ENCODE data around the gene SMIM24. TPM values are rescaled to one million over a fixed set of nuclear protein-coding genes. Genes with fewer than 3 reads are reported as not detected.

SMIM24 gene
- total and polyA plus RNA-seq, 2 donors (not counting 1 experiment from before 2014, with no cell fraction given), result not detected

DNA sequence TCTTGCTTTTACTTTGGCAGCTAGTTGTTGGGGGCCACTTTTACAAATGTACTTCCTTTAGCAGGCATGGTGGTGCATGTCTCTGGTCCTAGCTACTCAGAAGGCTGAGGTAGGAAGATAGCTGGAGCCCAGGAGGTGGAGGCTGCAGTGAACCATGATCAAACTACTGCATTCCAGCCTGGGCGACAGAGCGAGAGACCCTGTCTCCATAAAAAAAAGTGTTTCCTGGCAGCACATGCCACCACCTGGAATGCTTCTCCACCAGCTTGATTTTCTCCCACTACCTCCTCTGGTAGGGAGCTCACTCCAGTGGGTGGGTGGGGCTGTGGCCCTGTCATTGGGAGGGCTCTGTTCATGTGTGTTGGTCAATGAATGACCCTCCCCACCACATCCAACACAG, 38.3 kb upstream of the SMIM24 start:
- no peak overlapping the region for H3K9ac ChIP-seq (ENCODE audit: low read length)
- intact Hi-C loops (cut with micrococcal nuclease), result loop anchor here (5.0 kb wide), 1 partner anchor 34 kb away; no protein-coding TSS in a partner anchor
- no peak for ATAC-seq (ENCODE audit: low read depth)
- H3K4me3 ChIP-seq (ENCODE audit: control extremely low read depth in 1 of 5, extremely low read depth in 1 of 5, insufficient read depth in 1 of 5, low read depth in 2 of 5, low read length in 4 of 5), result no peak overlapping the region
- no peak for DNase-seq
- no peaks in the 10 kb centered on the region for H3K27me3 ChIP-seq (replicated peaks in 1 of 4; ENCODE audit: control extremely low read depth in 1 of 4, control insufficient read depth in 3 of 4, insufficient read depth in 4 of 4, low read length in 3 of 4)
- H4K20me1 ChIP-seq (ENCODE audit: control insufficient read depth, insufficient read depth, low read length, poor library complexity, severe bottlenecking), result peaks cover 97% of the 10 kb centered on the region
- H2AFZ ChIP-seq (ENCODE audit: insufficient read depth, low read depth, low read length, poor library complexity, severe bottlenecking), result no peak overlapping the region
- H3K79me2 ChIP-seq (ENCODE audit: control insufficient read depth, insufficient read depth, low read length), result peaks cover 98% of the 10 kb centered on the region
- H3K36me3 ChIP-seq (replicated peaks in 1 of 2; ENCODE audit: control extremely low read depth in 1 of 2, control insufficient read depth in 1 of 2, extremely low read depth in 1 of 2, insufficient read depth in 2 of 2, low read length in 1 of 2), result peaks cover 0 to 38% of the 10 kb centered on the region in 2 experiments
- ChIA-PET POLR2A (no interaction called here), CTCF (interaction anchor here (0.8 kb wide), 1 partner anchor 85 kb away, joined by 3 read pairs; no protein-coding TSS in a partner anchor)
- no CpG with 5 or more reads among the region's 2 CpGs for WGBS (ENCODE audit: insufficient coverage)
- H3K4me2 ChIP-seq (replicated peaks; ENCODE audit: low read depth, low read length, poor library complexity, severe bottlenecking), result no peak overlapping the region
- Mint-ChIP-seq H3K27me3 (no peaks in the 10 kb centered on the region), H3K27ac (peak overlapping the region; percentile 50), H3K9me3 (ENCODE audit: insufficient read depth) (no peaks in the 10 kb centered on the region), H3K4me1 (peaks cover 44% of the 10 kb centered on the region), H3K4me3 (no peak overlapping the region)
- no peak for TF ChIP-seq EZH2 (IDR thresholded peaks at IDR 0.05; ENCODE audit: borderline replicate concordance, insufficient read depth, low read depth, low read length, poor library complexity, severe bottlenecking)
- TF ChIP-seq, protein P1, sequence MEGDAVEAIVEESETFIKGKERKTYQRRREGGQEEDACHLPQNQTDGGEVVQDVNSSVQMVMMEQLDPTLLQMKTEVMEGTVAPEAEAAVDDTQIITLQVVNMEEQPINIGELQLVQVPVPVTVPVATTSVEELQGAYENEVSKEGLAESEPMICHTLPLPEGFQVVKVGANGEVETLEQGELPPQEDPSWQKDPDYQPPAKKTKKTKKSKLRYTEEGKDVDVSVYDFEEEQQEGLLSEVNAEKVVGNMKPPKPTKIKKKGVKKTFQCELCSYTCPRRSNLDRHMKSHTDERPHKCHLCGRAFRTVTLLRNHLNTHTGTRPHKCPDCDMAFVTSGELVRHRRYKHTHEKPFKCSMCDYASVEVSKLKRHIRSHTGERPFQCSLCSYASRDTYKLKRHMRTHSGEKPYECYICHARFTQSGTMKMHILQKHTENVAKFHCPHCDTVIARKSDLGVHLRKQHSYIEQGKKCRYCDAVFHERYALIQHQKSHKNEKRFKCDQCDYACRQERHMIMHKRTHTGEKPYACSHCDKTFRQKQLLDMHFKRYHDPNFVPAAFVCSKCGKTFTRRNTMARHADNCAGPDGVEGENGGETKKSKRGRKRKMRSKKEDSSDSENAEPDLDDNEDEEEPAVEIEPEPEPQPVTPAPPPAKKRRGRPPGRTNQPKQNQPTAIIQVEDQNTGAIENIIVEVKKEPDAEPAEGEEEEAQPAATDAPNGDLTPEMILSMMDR (IDR thresholded peaks at IDR 0.05), result no peak
- H3K4me1 ChIP-seq (ENCODE audit: control insufficient read depth in 2 of 2, insufficient read depth in 2 of 2, low read length in 2 of 2), result peaks cover 10 to 31% of the 10 kb centered on the region in 2 donors
- peaks cover 0 to 5% (median 0%) of the 10 kb centered on the region in 3 donors for H3K9me3 ChIP-seq (ENCODE audit: control extremely low read depth in 1 of 3, control insufficient read depth in 2 of 3, insufficient read depth in 1 of 3, low read length in 2 of 3)
- no peak overlapping the region for H3K27ac ChIP-seq (ENCODE audit: low read length in 2 of 2)

DNA sequence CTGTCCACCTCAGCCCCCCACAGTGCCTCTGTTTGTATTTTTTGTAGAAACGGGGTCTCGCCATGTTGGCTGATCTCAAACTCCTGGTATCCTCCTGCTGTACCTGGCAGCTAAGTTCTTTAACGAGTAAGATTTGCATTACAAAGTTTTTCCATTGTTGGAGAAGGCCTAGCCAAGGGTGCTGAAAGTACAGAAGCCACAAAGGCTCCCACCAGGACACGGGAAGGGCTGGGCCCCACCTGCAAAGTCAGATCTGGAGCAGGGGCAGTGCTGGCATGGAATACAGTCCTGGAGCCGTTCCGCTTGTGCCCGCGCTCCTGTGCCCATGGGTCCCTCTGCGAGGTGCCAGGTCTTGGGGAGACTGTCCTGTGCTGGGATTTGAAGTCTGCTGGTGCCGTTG, 37.9 kb upstream of the SMIM24 start:
- Mint-ChIP-seq H3K4me3 (no peak overlapping the region), H3K4me1 (peaks cover 46% of the 10 kb centered on the region), H3K27ac (peak overlapping the region; percentile 32), H3K27me3 (no peaks in the 10 kb centered on the region), H3K9me3 (ENCODE audit: insufficient read depth) (no peaks in the 10 kb centered on the region)
- POLR2A ChIA-PET, result no interaction called here
- no peak overlapping the region for H3K4me3 ChIP-seq (ENCODE audit: control extremely low read depth in 1 of 5, extremely low read depth in 1 of 5, insufficient read depth in 1 of 5, low read depth in 2 of 5, low read length in 4 of 5)
- DNase-seq (no peak), ATAC-seq (ENCODE audit: low read depth) (no peak)
- H3K4me1 ChIP-seq (ENCODE audit: control insufficient read depth in 2 of 2, insufficient read depth in 2 of 2, low read length in 2 of 2), result peaks cover 10 to 31% of the 10 kb centered on the region in 2 donors
- no peak overlapping the region for H3K4me2 ChIP-seq (replicated peaks; ENCODE audit: low read depth, low read length, poor library complexity, severe bottlenecking)
- intact Hi-C loops (cut with micrococcal nuclease), result loop anchor here (5.0 kb wide), 1 partner anchor 34 kb away; no protein-coding TSS in a partner anchor
- peaks cover 0 to 5% (median 0%) of the 10 kb centered on the region in 3 donors for H3K9me3 ChIP-seq (ENCODE audit: control extremely low read depth in 1 of 3, control insufficient read depth in 2 of 3, insufficient read depth in 1 of 3, low read length in 2 of 3)
- H4K20me1 ChIP-seq (ENCODE audit: control insufficient read depth, insufficient read depth, low read length, poor library complexity, severe bottlenecking), result peaks cover 97% of the 10 kb centered on the region
- H3K9ac ChIP-seq (ENCODE audit: low read length), result no peak overlapping the region
- peaks cover 98% of the 10 kb centered on the region for H3K79me2 ChIP-seq (ENCODE audit: control insufficient read depth, insufficient read depth, low read length)
- no peaks in the 10 kb centered on the region for H3K27me3 ChIP-seq (replicated peaks in 1 of 4; ENCODE audit: control extremely low read depth in 1 of 4, control insufficient read depth in 3 of 4, insufficient read depth in 4 of 4, low read length in 3 of 4)
- CTCF ChIA-PET, result interaction anchor here (0.7 to 0.8 kb wide), 2 partner anchors 85 to 740 kb away, joined by 3 read pairs; no protein-coding TSS in a partner anchor
- H3K36me3 ChIP-seq (replicated peaks in 1 of 2; ENCODE audit: control extremely low read depth in 1 of 2, control insufficient read depth in 1 of 2, extremely low read depth in 1 of 2, insufficient read depth in 2 of 2, low read length in 1 of 2), result peaks cover 0 to 35% of the 10 kb centered on the region in 2 experiments
- TF ChIP-seq, protein P1 (IDR thresholded peaks at IDR 0.05), result no peak
- no peak overlapping the region for H2AFZ ChIP-seq (ENCODE audit: insufficient read depth, low read depth, low read length, poor library complexity, severe bottlenecking)
- no peak overlapping the region for H3K27ac ChIP-seq (ENCODE audit: low read length in 2 of 2)
- WGBS (ENCODE audit: insufficient coverage), result 96% methylated on average over 10 of the region's 10 CpGs

Measured in B cell (primary cell).